ENCODE results near the gene PGD. TPM values are rescaled to one million over a fixed set of nuclear protein-coding genes. Genes with fewer than 3 reads are reported as not detected.

PGD gene
- total RNA-seq (2014; rRNA removed; shearing (Covaris generic)) (274 and 305 TPM in 2 replicates), polyA plus RNA-seq (2016; fragmentation: Nextera tagmentation; extraction: Ambion mirVana) (158 and 174 TPM in 2 replicates)
- long read RNA-seq, transcript PGD-201 (13 exons, 1,885 nt) = major isoform, 260 of 305 reads
- long read RNA-seq, partial matches to known transcripts = 22 of 305 reads
- long read RNA-seq, other reads (novel, unspliced or antisense) = 22 of 305 reads

DNA sequence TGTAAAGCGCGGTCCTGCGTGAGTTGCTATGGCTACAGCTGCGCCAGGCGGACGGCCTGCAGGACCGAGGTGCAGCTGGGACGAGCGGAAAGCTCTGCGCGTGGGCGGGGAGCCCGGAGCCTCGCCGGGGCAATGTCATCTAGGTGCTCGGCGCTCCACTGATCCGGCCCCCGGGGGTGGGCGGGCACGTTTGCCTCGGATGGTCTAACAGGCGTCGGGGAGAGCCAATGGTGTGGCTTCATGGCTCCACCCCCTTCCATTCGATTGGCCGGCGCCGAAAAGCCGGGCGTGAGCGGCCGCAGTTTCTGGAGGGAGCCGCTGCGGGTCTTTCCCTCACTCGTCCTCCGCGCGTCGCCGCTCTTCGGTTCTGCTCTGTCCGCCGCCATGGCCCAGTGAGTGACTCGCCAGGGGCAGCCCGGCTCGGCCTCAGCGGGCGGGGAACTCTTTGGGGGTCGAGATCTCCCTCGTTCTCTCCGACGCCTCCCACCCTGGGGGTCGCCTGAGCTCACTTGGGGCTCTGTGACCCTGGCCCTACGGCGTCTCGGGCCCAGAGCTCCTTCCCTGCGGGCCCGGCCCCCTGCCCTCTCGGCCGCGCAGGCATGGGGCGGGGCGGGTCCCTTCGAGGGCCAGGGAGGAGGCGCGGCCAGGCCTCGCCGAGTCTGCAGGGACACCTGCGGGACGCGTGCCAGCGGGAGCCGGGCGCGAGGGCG is at the start of gene PGD:
Gene PGD, plus strand, starts transcription at position 331 of the 710 bp plus-strand sequence. Its CDS starts 54 bp downstream, at position 385.
- peak; percentile 91 for ATAC-seq
- H3K79me2 ChIP-seq (replicated peaks; ENCODE audit: insufficient read depth) = peaks cover 38% of the 10 kb centered on the region
- peaks cover 29% of the 10 kb centered on the region for H3K36me3 ChIP-seq (ENCODE audit: insufficient read depth)
- peaks cover 13% of the 10 kb centered on the region for H3K4me1 Mint-ChIP-seq
- no peak for TF ChIP-seq EZH2phosphoT487 (IDR thresholded peaks at IDR 0.05; ENCODE audit: unreplicated experiment)
- TF ChIP-seq, protein P1, sequence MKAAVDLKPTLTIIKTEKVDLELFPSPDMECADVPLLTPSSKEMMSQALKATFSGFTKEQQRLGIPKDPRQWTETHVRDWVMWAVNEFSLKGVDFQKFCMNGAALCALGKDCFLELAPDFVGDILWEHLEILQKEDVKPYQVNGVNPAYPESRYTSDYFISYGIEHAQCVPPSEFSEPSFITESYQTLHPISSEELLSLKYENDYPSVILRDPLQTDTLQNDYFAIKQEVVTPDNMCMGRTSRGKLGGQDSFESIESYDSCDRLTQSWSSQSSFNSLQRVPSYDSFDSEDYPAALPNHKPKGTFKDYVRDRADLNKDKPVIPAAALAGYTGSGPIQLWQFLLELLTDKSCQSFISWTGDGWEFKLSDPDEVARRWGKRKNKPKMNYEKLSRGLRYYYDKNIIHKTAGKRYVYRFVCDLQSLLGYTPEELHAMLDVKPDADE (IDR thresholded peaks at IDR 0.05) = peak; percentile 56; the same call in 1 of the 2 replicates
- peak; percentile 75 for TF ChIP-seq CREB1 (CRISPR knock-in tag; IDR thresholded peaks at IDR 0.05; ENCODE audit: low read depth)
- peak; percentile 96 for TF ChIP-seq POLR2AphosphoS5 (IDR thresholded peaks at IDR 0.05; ENCODE audit: low read depth)
- no peak for TF ChIP-seq ZNF331 (CRISPR knock-in tag; IDR thresholded peaks at IDR 0.05; ENCODE audit: low read depth)
- no peak for TF ChIP-seq EZH2 (IDR thresholded peaks at IDR 0.05; ENCODE audit: low read depth, unreplicated experiment)
- TF ChIP-seq ZNF114 (CRISPR knock-in tag; IDR thresholded peaks at IDR 0.05) = no peak
- TF ChIP-seq, protein P2, sequence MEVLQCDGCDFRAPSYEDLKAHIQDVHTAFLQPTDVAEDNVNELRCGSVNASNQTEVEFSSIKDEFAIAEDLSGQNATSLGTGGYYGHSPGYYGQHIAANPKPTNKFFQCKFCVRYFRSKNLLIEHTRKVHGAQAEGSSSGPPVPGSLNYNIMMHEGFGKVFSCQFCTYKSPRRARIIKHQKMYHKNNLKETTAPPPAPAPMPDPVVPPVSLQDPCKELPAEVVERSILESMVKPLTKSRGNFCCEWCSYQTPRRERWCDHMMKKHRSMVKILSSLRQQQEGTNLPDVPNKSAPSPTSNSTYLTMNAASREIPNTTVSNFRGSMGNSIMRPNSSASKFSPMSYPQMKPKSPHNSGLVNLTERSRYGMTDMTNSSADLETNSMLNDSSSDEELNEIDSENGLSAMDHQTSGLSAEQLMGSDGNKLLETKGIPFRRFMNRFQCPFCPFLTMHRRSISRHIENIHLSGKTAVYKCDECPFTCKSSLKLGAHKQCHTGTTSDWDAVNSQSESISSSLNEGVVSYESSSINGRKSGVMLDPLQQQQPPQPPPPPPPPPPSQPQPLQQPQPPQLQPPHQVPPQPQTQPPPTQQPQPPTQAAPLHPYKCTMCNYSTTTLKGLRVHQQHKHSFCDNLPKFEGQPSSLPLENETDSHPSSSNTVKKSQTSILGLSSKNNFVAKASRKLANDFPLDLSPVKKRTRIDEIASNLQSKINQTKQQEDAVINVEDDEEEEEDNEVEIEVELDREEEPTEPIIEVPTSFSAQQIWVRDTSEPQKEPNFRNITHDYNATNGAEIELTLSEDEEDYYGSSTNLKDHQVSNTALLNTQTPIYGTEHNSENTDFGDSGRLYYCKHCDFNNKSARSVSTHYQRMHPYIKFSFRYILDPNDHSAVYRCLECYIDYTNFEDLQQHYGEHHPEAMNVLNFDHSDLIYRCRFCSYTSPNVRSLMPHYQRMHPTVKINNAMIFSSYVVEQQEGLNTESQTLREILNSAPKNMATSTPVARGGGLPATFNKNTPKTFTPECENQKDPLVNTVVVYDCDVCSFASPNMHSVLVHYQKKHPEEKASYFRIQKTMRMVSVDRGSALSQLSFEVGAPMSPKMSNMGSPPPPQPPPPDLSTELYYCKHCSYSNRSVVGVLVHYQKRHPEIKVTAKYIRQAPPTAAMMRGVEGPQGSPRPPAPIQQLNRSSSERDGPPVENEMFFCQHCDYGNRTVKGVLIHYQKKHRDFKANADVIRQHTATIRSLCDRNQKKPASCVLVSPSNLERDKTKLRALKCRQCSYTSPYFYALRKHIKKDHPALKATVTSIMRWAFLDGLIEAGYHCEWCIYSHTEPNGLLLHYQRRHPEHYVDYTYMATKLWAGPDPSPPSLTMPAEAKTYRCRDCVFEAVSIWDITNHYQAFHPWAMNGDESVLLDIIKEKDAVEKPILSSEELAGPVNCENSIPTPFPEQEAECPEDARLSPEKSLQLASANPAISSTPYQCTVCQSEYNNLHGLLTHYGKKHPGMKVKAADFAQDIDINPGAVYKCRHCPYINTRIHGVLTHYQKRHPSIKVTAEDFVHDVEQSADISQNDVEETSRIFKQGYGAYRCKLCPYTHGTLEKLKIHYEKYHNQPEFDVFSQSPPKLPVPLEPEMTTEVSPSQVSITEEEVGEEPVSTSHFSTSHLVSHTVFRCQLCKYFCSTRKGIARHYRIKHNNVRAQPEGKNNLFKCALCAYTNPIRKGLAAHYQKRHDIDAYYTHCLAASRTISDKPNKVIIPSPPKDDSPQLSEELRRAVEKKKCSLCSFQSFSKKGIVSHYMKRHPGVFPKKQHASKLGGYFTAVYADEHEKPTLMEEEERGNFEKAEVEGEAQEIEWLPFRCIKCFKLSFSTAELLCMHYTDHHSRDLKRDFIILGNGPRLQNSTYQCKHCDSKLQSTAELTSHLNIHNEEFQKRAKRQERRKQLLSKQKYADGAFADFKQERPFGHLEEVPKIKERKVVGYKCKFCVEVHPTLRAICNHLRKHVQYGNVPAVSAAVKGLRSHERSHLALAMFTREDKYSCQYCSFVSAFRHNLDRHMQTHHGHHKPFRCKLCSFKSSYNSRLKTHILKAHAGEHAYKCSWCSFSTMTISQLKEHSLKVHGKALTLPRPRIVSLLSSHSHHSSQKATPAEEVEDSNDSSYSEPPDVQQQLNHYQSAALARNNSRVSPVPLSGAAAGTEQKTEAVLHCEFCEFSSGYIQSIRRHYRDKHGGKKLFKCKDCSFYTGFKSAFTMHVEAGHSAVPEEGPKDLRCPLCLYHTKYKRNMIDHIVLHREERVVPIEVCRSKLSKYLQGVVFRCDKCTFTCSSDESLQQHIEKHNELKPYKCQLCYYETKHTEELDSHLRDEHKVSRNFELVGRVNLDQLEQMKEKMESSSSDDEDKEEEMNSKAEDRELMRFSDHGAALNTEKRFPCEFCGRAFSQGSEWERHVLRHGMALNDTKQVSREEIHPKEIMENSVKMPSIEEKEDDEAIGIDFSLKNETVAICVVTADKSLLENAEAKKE (CRISPR knock-in tag; IDR thresholded peaks at IDR 0.05) = no peak
- TF ChIP-seq, protein P3, sequence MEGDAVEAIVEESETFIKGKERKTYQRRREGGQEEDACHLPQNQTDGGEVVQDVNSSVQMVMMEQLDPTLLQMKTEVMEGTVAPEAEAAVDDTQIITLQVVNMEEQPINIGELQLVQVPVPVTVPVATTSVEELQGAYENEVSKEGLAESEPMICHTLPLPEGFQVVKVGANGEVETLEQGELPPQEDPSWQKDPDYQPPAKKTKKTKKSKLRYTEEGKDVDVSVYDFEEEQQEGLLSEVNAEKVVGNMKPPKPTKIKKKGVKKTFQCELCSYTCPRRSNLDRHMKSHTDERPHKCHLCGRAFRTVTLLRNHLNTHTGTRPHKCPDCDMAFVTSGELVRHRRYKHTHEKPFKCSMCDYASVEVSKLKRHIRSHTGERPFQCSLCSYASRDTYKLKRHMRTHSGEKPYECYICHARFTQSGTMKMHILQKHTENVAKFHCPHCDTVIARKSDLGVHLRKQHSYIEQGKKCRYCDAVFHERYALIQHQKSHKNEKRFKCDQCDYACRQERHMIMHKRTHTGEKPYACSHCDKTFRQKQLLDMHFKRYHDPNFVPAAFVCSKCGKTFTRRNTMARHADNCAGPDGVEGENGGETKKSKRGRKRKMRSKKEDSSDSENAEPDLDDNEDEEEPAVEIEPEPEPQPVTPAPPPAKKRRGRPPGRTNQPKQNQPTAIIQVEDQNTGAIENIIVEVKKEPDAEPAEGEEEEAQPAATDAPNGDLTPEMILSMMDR (conservative IDR thresholded peaks at IDR 0.05; ENCODE audit: low read depth in 2 of 2) = no peak
- no peak for TF ChIP-seq JUNB (IDR thresholded peaks at IDR 0.05; ENCODE audit: unreplicated experiment)
- TF ChIP-seq, protein P4, sequence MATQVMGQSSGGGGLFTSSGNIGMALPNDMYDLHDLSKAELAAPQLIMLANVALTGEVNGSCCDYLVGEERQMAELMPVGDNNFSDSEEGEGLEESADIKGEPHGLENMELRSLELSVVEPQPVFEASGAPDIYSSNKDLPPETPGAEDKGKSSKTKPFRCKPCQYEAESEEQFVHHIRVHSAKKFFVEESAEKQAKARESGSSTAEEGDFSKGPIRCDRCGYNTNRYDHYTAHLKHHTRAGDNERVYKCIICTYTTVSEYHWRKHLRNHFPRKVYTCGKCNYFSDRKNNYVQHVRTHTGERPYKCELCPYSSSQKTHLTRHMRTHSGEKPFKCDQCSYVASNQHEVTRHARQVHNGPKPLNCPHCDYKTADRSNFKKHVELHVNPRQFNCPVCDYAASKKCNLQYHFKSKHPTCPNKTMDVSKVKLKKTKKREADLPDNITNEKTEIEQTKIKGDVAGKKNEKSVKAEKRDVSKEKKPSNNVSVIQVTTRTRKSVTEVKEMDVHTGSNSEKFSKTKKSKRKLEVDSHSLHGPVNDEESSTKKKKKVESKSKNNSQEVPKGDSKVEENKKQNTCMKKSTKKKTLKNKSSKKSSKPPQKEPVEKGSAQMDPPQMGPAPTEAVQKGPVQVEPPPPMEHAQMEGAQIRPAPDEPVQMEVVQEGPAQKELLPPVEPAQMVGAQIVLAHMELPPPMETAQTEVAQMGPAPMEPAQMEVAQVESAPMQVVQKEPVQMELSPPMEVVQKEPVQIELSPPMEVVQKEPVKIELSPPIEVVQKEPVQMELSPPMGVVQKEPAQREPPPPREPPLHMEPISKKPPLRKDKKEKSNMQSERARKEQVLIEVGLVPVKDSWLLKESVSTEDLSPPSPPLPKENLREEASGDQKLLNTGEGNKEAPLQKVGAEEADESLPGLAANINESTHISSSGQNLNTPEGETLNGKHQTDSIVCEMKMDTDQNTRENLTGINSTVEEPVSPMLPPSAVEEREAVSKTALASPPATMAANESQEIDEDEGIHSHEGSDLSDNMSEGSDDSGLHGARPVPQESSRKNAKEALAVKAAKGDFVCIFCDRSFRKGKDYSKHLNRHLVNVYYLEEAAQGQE (IDR thresholded peaks at IDR 0.05; ENCODE audit: unreplicated experiment) = no peak
- no peak for TF ChIP-seq NANOG (IDR thresholded peaks at IDR 0.05; ENCODE audit: borderline replicate concordance)
- TF ChIP-seq STAT1 (IDR thresholded peaks at IDR 0.05; ENCODE audit: unreplicated experiment) = no peak
- DNase-seq (ENCODE audit: low spot score) = peak; percentile 99
- H3K27me3 Mint-ChIP-seq (ENCODE audit: insufficient read depth, low read depth, poor library complexity) = peaks cover 1% of the 10 kb centered on the region
- H3K4me1 ChIP-seq (ENCODE audit: insufficient read depth) = peaks cover 12% of the 10 kb centered on the region
- no peaks in the 10 kb centered on the region for H3K9me2 ChIP-seq (ENCODE audit: insufficient read depth)
- H3K9me3 Mint-ChIP-seq = peaks cover 4% of the 10 kb centered on the region; the same call in 2 of the 3 replicates
- peak within 1 kb of the TSS; percentile 91 for H3K27ac ChIP-seq (ENCODE audit: low read depth)
- peaks cover 33% of the 10 kb centered on the region for H4K20me1 ChIP-seq (replicated peaks; ENCODE audit: insufficient read depth)
- H3F3A ChIP-seq (replicated peaks; ENCODE audit: low read depth) = peaks cover 20% of the 10 kb centered on the region
- H3K4me3 ChIP-seq = peak within 1 kb of the TSS; percentile 98
- no peaks in the 10 kb centered on the region for H3K27me3 ChIP-seq (ENCODE audit: insufficient read depth)
- peak within 1 kb of the TSS; percentile 88 for H3K27ac Mint-ChIP-seq
- H3K36me3 Mint-ChIP-seq (ENCODE audit: low read depth) = peaks cover 52% of the 10 kb centered on the region
- H2AFZ ChIP-seq = peak within 1 kb of the TSS; percentile 88
- peak within 1 kb of the TSS; percentile 96 for H3K4me3 Mint-ChIP-seq
- peak within 1 kb of the TSS; percentile 99 for H3K4me2 ChIP-seq

All from GM23338 (cell line).